KMS-11 (cell line): ENCODE data around the gene PALMD.

Source experiments
- H2AFZ ChIP-seq: fragments of 200-600 bp; sonication (generic); 2 replicates; pipeline ENCODE4 v1.6.1; 2016; ENCODE audit warnings: antibody characterized with exemption, mixed run types, low read depth
- H3K27ac ChIP-seq: fragments of 200-600 bp; sonication (generic); 2 replicates; pipeline ENCODE4 v1.6.1; 2016; ENCODE audit warnings: mild to moderate bottlenecking, mixed run types
- H3K27me3 ChIP-seq: fragments of 200-600 bp; sonication (generic); 2 replicates; pipeline ENCODE4 v1.6.1; 2017; ENCODE audit warnings: mild to moderate bottlenecking, low read depth, mixed run types, moderate library complexity; ENCODE audit not compliant: insufficient read depth
- H3K36me3 ChIP-seq: fragments of 200-600 bp; sonication (generic); 2 replicates; pipeline ENCODE4 v1.6.1; 2017; ENCODE audit warnings: mild to moderate bottlenecking, mixed run types; ENCODE audit not compliant: insufficient read depth
- H3K4me1 ChIP-seq: fragments of 200-600 bp; sonication (generic); 2 replicates; pipeline ENCODE4 v1.6.1; 2016; ENCODE audit warnings: mild to moderate bottlenecking, low read depth, mixed run types; ENCODE audit not compliant: poor library complexity, severe bottlenecking
- H3K4me2 ChIP-seq: fragments of 200-600 bp; sonication (generic); 2 replicates; pipeline ENCODE4 v1.7.0; 2016; ENCODE audit warnings: mild to moderate bottlenecking, mixed run types
- H3K4me3 ChIP-seq: fragments of 200-600 bp; sonication (generic); IDR thresholded peaks from 2 replicates; pipeline ENCODE4 v1.6.1; 2017; ENCODE audit warnings: low read depth, low read length, mixed read lengths; ENCODE audit not compliant: insufficient read depth
- H3K79me2 ChIP-seq: fragments of 200-600 bp; sonication (generic); 2 replicates; pipeline ENCODE4 v1.6.1; 2016; ENCODE audit warnings: low read depth, mixed run types; ENCODE audit not compliant: insufficient read depth
- H3K9ac ChIP-seq: fragments of 200-600 bp; sonication (generic); 2 replicates; pipeline ENCODE4 v1.6.1; 2016; ENCODE audit warnings: mild to moderate bottlenecking, mixed run types
- H4K20me1 ChIP-seq: fragments of 200-600 bp; sonication (generic); 2 replicates; pipeline ENCODE4 v1.6.1; 2016; ENCODE audit warnings: mild to moderate bottlenecking, mixed run types; ENCODE audit not compliant: insufficient read depth
- CTCF ChIP-seq: fragments of 200-600 bp; sonication (generic); conservative IDR thresholded peaks from 2 replicates; pipeline ENCODE4 v1.6.1; 2017; ENCODE audit warnings: low read depth, mild to moderate bottlenecking, antibody characterized with exemption, low read length, moderate library complexity, mixed read lengths

The PALMD gene

GRCh38 chr1:99601208-99601607 lies 44.7 kb upstream of the PALMD start:
- H3K4me2 ChIP-seq = no peak overlapping the region
- H3K27me3 ChIP-seq = no peaks in the 10 kb centered on the region
- TF ChIP-seq CTCF = no peak
- no peak overlapping the region for H2AFZ ChIP-seq
- H3K4me1 ChIP-seq = peaks cover 10% of the 10 kb centered on the region
- no peak overlapping the region for H3K9ac ChIP-seq
- no peak overlapping the region for H3K4me3 ChIP-seq
- no peaks in the 10 kb centered on the region for H3K79me2 ChIP-seq
- no peaks in the 10 kb centered on the region for H3K36me3 ChIP-seq
- H3K27ac ChIP-seq = no peak overlapping the region
- H4K20me1 ChIP-seq = no peaks in the 10 kb centered on the region

GRCh38 chr1:99601709-99602403 lies 44.1 kb upstream of the PALMD start:
- Histone ChIP-seq H3K36me3 (no peaks in the 10 kb centered on the region), H4K20me1 (no peaks in the 10 kb centered on the region), H3K4me2 (no peak overlapping the region), H2AFZ (no peak overlapping the region), H3K4me1 (peaks cover 10% of the 10 kb centered on the region), H3K9ac (no peak overlapping the region), H3K27ac (no peak overlapping the region), H3K4me3 (no peak overlapping the region), H3K79me2 (no peaks in the 10 kb centered on the region), H3K27me3 (no peaks in the 10 kb centered on the region)
- no peak for TF ChIP-seq CTCF

GRCh38 chr1:99602404-99602969 lies 43.4 kb upstream of the PALMD start:
- Histone ChIP-seq H2AFZ (no peak overlapping the region), H3K36me3 (no peaks in the 10 kb centered on the region), H3K4me3 (no peak overlapping the region)

GRCh38 chr1:99603699-99604560 lies 42.0 kb upstream of the PALMD start:
- H3K79me2 ChIP-seq = no peaks in the 10 kb centered on the region
- no peak overlapping the region for H3K4me3 ChIP-seq
- no peak overlapping the region for H3K9ac ChIP-seq
- H2AFZ ChIP-seq = peak overlapping the region; percentile 62
- no peaks in the 10 kb centered on the region for H3K36me3 ChIP-seq
- no peak for TF ChIP-seq CTCF
- peaks cover 10% of the 10 kb centered on the region for H3K4me1 ChIP-seq
- H3K27ac ChIP-seq = no peak overlapping the region
- H3K27me3 ChIP-seq = no peaks in the 10 kb centered on the region
- H4K20me1 ChIP-seq = no peaks in the 10 kb centered on the region
- H3K4me2 ChIP-seq = peak overlapping the region; percentile 46

More at GRCh38 chr1:99602404-99602969, 43.4 kb upstream of the PALMD start:
- H3K9ac ChIP-seq = no peak overlapping the region
- H3K4me2 ChIP-seq = no peak overlapping the region
- H3K79me2 ChIP-seq = no peaks in the 10 kb centered on the region
- no peaks in the 10 kb centered on the region for H4K20me1 ChIP-seq
- no peak for TF ChIP-seq CTCF
- H3K4me1 ChIP-seq = peaks cover 10% of the 10 kb centered on the region
- H3K27ac ChIP-seq = no peak overlapping the region
- H3K27me3 ChIP-seq = no peaks in the 10 kb centered on the region
